PC-9 (cell line): ENCODE data around the gene HK3. TPM values are rescaled to one million over a fixed set of nuclear protein-coding genes. Genes with fewer than 3 reads are reported as not detected.

Experiments used
- BruUV-seq: library from RNA; stranded (reverse); fragments of 400-500 nt; replicated peaks from 2 replicates; lab custom pipeline; 2021; lab: Mats Ljungman, UMichigan
- CTCF ChIA-PET: fragments of 300-600 bp; sonication (Branson Sonifier 250); formaldehyde crosslinking; loops from one replicate; lab custom pipeline; 2022; ENCODE audit warnings: antibody characterized with exemption; lab: Charles Lee
- POLR2A ChIA-PET: fragments of 300-600 bp; sonication (Branson Sonifier 250); formaldehyde crosslinking; loops from one replicate; lab custom pipeline; 2022; ENCODE audit warnings: antibody characterized with exemption; ENCODE audit not compliant: unreplicated experiment; lab: Charles Lee
- DNase-seq, 2 experiments: peaks; one replicate each; pipeline versions ENCODE4 v3.0.0 to v3.0.0-alpha.2; 2015 to 2022; ENCODE audit warnings: mixed read lengths in 1 of 2
- H2AFZ ChIP-seq: fragments of 200-600 bp; sonication (generic); 2 replicates; pipeline ENCODE4 v1.8.1; 2017; ENCODE audit warnings: antibody characterized with exemption
- H3F3A ChIP-seq: fragments of 200-600 bp; sonication (generic); 2 replicates; pipeline ENCODE4 v1.8.1; 2017; ENCODE audit warnings: antibody characterized with exemption, mild to moderate bottlenecking, low read depth; ENCODE audit not compliant: insufficient read depth
- H3K27ac ChIP-seq: fragments of 200-600 bp; sonication (generic); 2 replicates; pipeline ENCODE4 v1.6.1; 2016; ENCODE audit warnings: mixed run types
- H3K27me3 ChIP-seq: fragments of 200-600 bp; sonication (generic); 2 replicates; pipeline ENCODE4 v1.6.1; 2016; ENCODE audit warnings: low read depth, mixed run types; ENCODE audit not compliant: insufficient read depth
- H3K36me3 ChIP-seq: fragments of 200-600 bp; sonication (generic); 2 replicates; pipeline ENCODE4 v1.6.1; 2016; ENCODE audit warnings: low read depth, mixed run types
- H3K4me1 ChIP-seq: fragments of 200-600 bp; sonication (generic); replicated peaks from 2 replicates; pipeline ENCODE4 v1.6.1; 2016; ENCODE audit warnings: mixed run types; ENCODE audit not compliant: insufficient read depth
- H3K4me2 ChIP-seq: fragments of 200-600 bp; sonication (generic); 2 replicates; pipeline ENCODE4 v1.6.1; 2017; ENCODE audit warnings: mixed run types
- H3K4me3 ChIP-seq: fragments of 200-600 bp; sonication (generic); 2 replicates; pipeline ENCODE4 v1.6.1; 2016; ENCODE audit warnings: mixed run types
- H3K79me2 ChIP-seq: fragments of 200-600 bp; sonication (generic); 2 replicates; pipeline ENCODE4 v1.6.1; 2017; ENCODE audit warnings: low read depth, mixed run types
- H3K9me2 ChIP-seq: fragments of 200-600 bp; sonication (generic); 2 replicates; pipeline ENCODE4 v1.8.1; 2017; ENCODE audit warnings: mild to moderate bottlenecking; ENCODE audit not compliant: insufficient read depth
- H3K9me3 ChIP-seq: fragments of 200-600 bp; sonication (generic); 2 replicates; pipeline ENCODE4 v1.8.1; 2016; ENCODE audit warnings: low read depth; ENCODE audit not compliant: insufficient read depth
- H4K20me1 ChIP-seq: fragments of 200-600 bp; sonication (generic); 2 replicates; pipeline ENCODE4 v1.8.1; 2017; ENCODE audit not compliant: insufficient read depth
- EZH2 ChIP-seq: fragments of 200-600 bp; sonication (generic); IDR thresholded peaks from 2 replicates; pipeline ENCODE4 v1.8.0; 2017; ENCODE audit warnings: antibody characterized with exemption, low read depth
- intact Hi-C: fragments of 100-400 bp; cut with micrococcal nuclease; formaldehyde crosslinking; loops from one replicate; pipeline ENCODE4 v1.10.0; 2022; ENCODE audit not compliant: unreplicated experiment
- total RNA-seq: library from RNA; stranded (reverse); gene quantifications from 2 replicates; pipeline ENCODE4 v1.2.3, GENCODE V29; 2021
- TF ChIP-seq, protein P1 (sequence below): fragments of 200-600 bp; sonication (generic); conservative IDR thresholded peaks from 2 replicates; pipeline ENCODE4 v1.6.1; 2017; ENCODE audit warnings: mixed run types, antibody characterized with exemption, mild to moderate bottlenecking, moderate library complexity

HK3 gene
- total RNA-seq, 1 experiment from 2014 or later = not detected

DNA sequence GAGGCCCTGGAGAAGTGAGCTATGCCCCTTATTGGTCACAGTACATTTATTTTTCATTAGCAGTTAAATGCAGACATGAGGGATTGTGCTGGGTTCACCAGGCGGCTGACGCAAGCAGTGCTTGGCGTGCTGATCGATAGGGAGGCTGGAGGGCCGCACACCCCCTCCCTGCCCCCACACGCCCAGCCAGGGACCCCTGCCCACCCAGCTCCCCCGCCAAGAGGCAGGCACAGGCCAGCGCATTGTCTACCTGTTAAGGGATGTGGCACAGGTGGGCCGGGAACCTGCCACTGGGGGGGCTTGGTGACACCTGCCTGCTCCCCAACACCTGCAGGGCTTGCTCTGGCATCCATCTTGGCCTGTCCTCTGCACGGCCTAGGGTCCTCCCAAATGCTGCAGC lies 39.2 kb downstream of the HK3 start:
- BruUV-seq = no TSS peak
- no peak for TF ChIP-seq EZH2
- TF ChIP-seq, protein P1, sequence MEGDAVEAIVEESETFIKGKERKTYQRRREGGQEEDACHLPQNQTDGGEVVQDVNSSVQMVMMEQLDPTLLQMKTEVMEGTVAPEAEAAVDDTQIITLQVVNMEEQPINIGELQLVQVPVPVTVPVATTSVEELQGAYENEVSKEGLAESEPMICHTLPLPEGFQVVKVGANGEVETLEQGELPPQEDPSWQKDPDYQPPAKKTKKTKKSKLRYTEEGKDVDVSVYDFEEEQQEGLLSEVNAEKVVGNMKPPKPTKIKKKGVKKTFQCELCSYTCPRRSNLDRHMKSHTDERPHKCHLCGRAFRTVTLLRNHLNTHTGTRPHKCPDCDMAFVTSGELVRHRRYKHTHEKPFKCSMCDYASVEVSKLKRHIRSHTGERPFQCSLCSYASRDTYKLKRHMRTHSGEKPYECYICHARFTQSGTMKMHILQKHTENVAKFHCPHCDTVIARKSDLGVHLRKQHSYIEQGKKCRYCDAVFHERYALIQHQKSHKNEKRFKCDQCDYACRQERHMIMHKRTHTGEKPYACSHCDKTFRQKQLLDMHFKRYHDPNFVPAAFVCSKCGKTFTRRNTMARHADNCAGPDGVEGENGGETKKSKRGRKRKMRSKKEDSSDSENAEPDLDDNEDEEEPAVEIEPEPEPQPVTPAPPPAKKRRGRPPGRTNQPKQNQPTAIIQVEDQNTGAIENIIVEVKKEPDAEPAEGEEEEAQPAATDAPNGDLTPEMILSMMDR = no peak
- ChIA-PET CTCF (interaction anchor here (1.2 kb wide), 1 partner anchor 199 kb away, joined by 6 read pairs; no protein-coding TSS in a partner anchor), POLR2A (no interaction called here)
- Histone ChIP-seq H3K36me3 (no peaks in the 10 kb centered on the region), H3K4me3 (no peak overlapping the region), H3K79me2 (no peaks in the 10 kb centered on the region), H3K27me3 (no peaks in the 10 kb centered on the region), H3F3A (no peaks in the 10 kb centered on the region), H2AFZ (no peak overlapping the region), H3K27ac (no peak overlapping the region), H3K9me2 (no peaks in the 10 kb centered on the region), H4K20me1 (no peaks in the 10 kb centered on the region), H3K4me1 (no peaks in the 10 kb centered on the region), H3K4me2 (no peak overlapping the region), H3K9me3 (no peaks in the 10 kb centered on the region)
- DNase-seq = no peak
- intact Hi-C loops = no loop called here

GRCh38 chr5:176857894-176858273 lies 41.3 kb downstream of the HK3 start:
- intact Hi-C loops = no loop called here
- H3K9me3 ChIP-seq = no peaks in the 10 kb centered on the region

DNA sequence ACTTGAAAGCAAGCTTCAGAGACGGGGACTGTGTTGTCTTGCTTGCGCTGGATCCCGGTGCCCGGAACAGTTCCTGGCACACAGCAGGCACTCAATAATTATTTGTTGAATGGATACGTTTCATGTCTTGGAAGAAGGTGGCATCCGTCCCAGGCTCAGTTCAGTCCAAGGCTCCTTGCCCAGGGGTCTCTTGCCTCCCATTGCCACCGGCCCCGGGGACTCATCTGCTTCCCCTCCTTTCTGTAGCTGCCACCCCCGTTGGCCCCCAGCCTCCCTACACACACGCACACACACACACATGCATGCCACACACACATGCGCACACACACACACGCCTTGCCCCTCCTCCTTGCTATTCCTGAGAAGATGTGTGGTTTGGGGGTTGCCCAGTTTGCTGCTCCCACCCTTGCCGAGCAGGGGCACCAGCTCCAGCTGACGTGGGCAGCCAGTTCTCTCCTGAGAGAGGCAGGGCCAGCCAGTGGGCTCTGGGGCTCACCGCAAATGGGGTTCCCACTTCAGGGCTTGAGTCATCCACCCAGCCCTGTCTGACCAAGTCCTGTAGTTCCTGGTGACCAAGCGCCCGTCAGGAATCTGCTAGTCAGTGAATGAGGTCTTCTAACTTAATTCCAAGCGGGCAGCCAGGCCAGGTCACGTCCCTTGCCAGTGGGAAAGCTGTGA lies 41.8 kb downstream of the HK3 start:
- no peaks in the 10 kb centered on the region for H3K27me3 ChIP-seq
- H4K20me1 ChIP-seq = no peaks in the 10 kb centered on the region
- ChIA-PET CTCF (no interaction called here), POLR2A (no interaction called here)
- H3F3A ChIP-seq = no peaks in the 10 kb centered on the region
- no peaks in the 10 kb centered on the region for H3K4me1 ChIP-seq
- H3K9me3 ChIP-seq = no peaks in the 10 kb centered on the region
- no peak overlapping the region for H2AFZ ChIP-seq
- no peak overlapping the region for H3K27ac ChIP-seq
- no peaks in the 10 kb centered on the region for H3K9me2 ChIP-seq
- no peak for DNase-seq
- no peaks in the 10 kb centered on the region for H3K36me3 ChIP-seq
- no peaks in the 10 kb centered on the region for H3K79me2 ChIP-seq
- H3K4me3 ChIP-seq = no peak overlapping the region
- TF ChIP-seq, protein P1 = no peak
- no peak for TF ChIP-seq EZH2
- no peak overlapping the region for H3K4me2 ChIP-seq
- BruUV-seq = no TSS peak
- intact Hi-C loops = no loop called here

More at GRCh38 chr5:176857894-176858273, 41.3 kb downstream of the HK3 start:
- H4K20me1 ChIP-seq = no peaks in the 10 kb centered on the region
- CTCF ChIA-PET = no interaction called here
- no peak overlapping the region for H3K4me3 ChIP-seq
- H2AFZ ChIP-seq = no peak overlapping the region
- H3K27ac ChIP-seq = no peak overlapping the region
- no TSS peak for BruUV-seq
- H3K36me3 ChIP-seq = no peaks in the 10 kb centered on the region
- no peaks in the 10 kb centered on the region for H3K27me3 ChIP-seq
- no peak for DNase-seq
- POLR2A ChIA-PET = no interaction called here
- TF ChIP-seq, protein P1 = no peak
- TF ChIP-seq EZH2 = no peak
- H3K79me2 ChIP-seq = no peaks in the 10 kb centered on the region
- no peaks in the 10 kb centered on the region for H3K9me2 ChIP-seq
- no peaks in the 10 kb centered on the region for H3F3A ChIP-seq
- H3K4me2 ChIP-seq = no peak overlapping the region
- no peaks in the 10 kb centered on the region for H3K4me1 ChIP-seq
